ENCODE measurements around the gene ANO7. TPM values are rescaled to one million over a fixed set of nuclear protein-coding genes. Genes with fewer than 3 reads are reported as not detected.

The ANO7 gene
- total RNA-seq, 2 donors from 2014 or later = 0.99 to 1.6 TPM

DNA sequence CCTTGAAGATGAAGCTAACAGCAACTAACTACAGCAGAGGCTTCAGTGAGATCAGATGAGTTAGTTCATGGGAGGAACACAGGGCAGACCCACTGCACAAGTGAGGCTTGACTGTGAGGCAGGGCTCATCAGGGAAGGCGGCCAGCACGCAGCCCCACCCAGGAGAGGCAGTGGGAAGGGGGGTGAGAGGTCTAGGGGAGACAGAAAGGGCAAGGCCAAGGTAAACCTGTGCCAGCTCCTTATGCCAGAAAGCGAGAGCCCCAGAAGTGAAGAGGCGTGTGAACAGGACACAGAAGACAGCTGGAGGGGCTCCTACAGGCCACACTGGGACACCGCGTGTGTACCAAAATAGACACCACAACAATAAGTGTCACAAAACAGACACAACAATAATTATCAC lies 48.6 kb downstream of the ANO7 start:
- H3K4me1 ChIP-seq = no peaks in the 10 kb centered on the region
- no peak overlapping the region for H3K4me3 ChIP-seq
- WGBS, 2 donors = 90% methylated on average over 6 of the region's 6 CpGs
- no peak overlapping the region for H3K27ac ChIP-seq
- intact Hi-C loops (cut with DNase I) = no loop called here
- ATAC-seq (no peak), DNase-seq (no peak)
- H3K27me3 ChIP-seq = no peaks in the 10 kb centered on the region
- no peaks in the 10 kb centered on the region for H3K9me3 ChIP-seq
- no peak for TF ChIP-seq POLR2A (IDR thresholded peaks at IDR 0.05)
- peaks cover 47 to 87% of the 10 kb centered on the region in 2 donors for H3K36me3 ChIP-seq (replicated peaks in 1 of 2; ENCODE audit: insufficient read depth in 1 of 2, low read depth in 2 of 2)

DNA sequence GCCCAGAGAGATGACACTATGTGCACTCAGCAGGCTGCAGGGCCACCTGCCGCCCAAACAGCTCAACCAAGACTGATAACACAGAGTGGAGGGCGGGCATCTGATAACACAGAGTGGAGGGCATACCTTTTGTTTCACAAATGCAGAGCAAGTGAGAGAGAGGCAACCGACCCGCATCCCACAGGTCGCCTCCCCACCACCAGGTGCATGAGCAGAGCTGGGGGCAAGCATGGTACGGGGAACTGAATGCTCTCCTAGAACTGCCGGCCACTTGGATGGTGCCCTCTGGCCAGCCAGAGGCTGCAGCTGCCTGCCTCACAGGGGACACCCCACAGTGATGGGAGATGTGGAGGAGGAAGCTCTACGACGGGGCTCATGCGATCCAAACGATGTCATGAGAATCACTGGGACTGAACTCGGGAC lies 49.5 kb downstream of the ANO7 start:
- Histone ChIP-seq H3K27ac (no peak overlapping the region), H3K9me3 (no peaks in the 10 kb centered on the region), H3K27me3 (no peaks in the 10 kb centered on the region), H3K4me1 (no peaks in the 10 kb centered on the region), H3K36me3 (replicated peaks in 1 of 2; ENCODE audit: insufficient read depth in 1 of 2, low read depth in 2 of 2) (peaks cover 55 to 87% of the 10 kb centered on the region in 2 donors), H3K4me3 (no peak overlapping the region)
- WGBS, 2 donors = 78 to 88% methylated on average over 11 to 12 of the region's 12 CpGs
- ATAC-seq (no peak), DNase-seq (no peak)
- TF ChIP-seq, protein P1, sequence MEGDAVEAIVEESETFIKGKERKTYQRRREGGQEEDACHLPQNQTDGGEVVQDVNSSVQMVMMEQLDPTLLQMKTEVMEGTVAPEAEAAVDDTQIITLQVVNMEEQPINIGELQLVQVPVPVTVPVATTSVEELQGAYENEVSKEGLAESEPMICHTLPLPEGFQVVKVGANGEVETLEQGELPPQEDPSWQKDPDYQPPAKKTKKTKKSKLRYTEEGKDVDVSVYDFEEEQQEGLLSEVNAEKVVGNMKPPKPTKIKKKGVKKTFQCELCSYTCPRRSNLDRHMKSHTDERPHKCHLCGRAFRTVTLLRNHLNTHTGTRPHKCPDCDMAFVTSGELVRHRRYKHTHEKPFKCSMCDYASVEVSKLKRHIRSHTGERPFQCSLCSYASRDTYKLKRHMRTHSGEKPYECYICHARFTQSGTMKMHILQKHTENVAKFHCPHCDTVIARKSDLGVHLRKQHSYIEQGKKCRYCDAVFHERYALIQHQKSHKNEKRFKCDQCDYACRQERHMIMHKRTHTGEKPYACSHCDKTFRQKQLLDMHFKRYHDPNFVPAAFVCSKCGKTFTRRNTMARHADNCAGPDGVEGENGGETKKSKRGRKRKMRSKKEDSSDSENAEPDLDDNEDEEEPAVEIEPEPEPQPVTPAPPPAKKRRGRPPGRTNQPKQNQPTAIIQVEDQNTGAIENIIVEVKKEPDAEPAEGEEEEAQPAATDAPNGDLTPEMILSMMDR (IDR thresholded peaks at IDR 0.05) = no peak
- no peak for TF ChIP-seq POLR2A (IDR thresholded peaks at IDR 0.05)
- intact Hi-C loops (cut with DNase I) = no loop called here

DNA sequence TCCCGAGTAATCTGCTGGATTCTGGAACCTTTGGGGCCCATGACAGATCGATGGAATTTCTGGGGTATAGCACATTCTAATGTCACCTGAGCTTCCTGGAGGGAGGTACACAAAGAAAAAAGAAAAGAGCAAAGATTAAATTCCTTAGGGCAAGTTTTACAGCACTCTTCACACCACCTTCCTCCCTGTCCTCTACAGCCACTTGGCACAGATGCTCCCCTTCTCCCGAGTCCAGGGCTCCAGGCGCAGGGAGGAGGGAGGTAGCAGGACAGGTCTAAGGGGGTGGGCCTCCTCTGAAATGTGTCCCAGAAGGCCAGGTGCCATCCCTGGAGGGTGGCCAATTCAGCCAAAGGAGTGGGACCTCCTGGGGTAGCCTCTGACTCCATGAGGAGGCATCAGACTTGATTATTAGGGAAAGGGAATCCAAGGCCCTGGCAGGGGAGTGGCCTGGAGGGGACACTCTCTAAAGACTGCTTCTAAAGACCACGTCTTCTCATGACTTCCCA lies 50.3 kb downstream of the ANO7 start:
- TF ChIP-seq, protein P1 (IDR thresholded peaks at IDR 0.05) = no peak
- 72 to 82% methylated on average over 5 of the region's 5 CpGs for WGBS, 2 donors

DNA sequence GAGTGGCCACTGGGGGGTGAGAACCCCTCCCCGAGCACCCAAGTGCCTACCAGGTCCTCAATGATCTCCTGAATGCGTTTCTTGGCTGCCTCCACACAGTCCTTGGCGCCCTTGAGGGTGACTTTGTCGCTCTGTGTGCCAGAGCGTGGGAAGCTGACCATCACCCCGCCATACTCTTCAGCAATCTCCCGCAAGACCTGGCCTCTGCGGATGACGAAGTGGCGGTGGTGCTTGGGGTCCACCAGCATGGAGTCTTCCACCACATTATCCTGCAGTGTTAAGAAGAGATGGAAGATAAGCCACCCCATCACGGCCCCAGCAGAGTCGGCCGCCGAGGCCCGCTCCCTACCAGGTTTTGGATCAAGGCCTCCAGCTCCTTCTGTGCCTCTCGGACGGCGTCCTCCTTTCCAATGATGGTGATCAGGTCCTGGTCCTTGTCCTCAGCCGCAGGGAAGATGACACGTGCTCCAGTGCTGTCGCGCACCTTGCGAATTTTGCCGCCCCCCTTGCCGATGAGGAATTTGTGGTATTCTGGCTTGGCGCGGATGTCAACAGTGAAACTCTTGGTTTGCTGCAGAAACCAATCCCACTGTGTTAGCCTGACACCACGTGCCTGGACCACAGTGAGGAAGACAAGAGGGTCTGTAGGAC lies 51.2 kb downstream of the ANO7 start:
- no peaks in the 10 kb centered on the region for H3K9me3 ChIP-seq
- no peak overlapping the region for H3K27ac ChIP-seq
- intact Hi-C loops (cut with DNase I) = no loop called here
- no peak for ATAC-seq
- TF ChIP-seq, protein P1 (IDR thresholded peaks at IDR 0.05) = no peak
- TF ChIP-seq POLR2A (IDR thresholded peaks at IDR 0.05) = no peak
- H3K36me3 ChIP-seq (replicated peaks in 1 of 2; ENCODE audit: insufficient read depth in 1 of 2, low read depth in 2 of 2) = peaks cover 54 to 84% of the 10 kb centered on the region in 2 donors
- H3K27me3 ChIP-seq = no peaks in the 10 kb centered on the region
- H3K4me1 ChIP-seq = no peaks in the 10 kb centered on the region
- WGBS, 2 donors = 85 to 88% methylated on average over 13 to 28 of the region's 28 CpGs
- no peak overlapping the region for H3K4me3 ChIP-seq
- DNase-seq = no peak

More for the DNA sequence above, 50.3 kb downstream of the ANO7 start:
- intact Hi-C loops (cut with DNase I) = no loop called here
- ATAC-seq (no peak), DNase-seq (no peak)
- Histone ChIP-seq H3K9me3 (no peaks in the 10 kb centered on the region), H3K4me3 (no peak overlapping the region), H3K36me3 (replicated peaks in 1 of 2; ENCODE audit: insufficient read depth in 1 of 2, low read depth in 2 of 2) (peaks cover 63 to 86% of the 10 kb centered on the region in 2 donors), H3K27ac (no peak overlapping the region), H3K27me3 (no peaks in the 10 kb centered on the region), H3K4me1 (no peaks in the 10 kb centered on the region)

DNA sequence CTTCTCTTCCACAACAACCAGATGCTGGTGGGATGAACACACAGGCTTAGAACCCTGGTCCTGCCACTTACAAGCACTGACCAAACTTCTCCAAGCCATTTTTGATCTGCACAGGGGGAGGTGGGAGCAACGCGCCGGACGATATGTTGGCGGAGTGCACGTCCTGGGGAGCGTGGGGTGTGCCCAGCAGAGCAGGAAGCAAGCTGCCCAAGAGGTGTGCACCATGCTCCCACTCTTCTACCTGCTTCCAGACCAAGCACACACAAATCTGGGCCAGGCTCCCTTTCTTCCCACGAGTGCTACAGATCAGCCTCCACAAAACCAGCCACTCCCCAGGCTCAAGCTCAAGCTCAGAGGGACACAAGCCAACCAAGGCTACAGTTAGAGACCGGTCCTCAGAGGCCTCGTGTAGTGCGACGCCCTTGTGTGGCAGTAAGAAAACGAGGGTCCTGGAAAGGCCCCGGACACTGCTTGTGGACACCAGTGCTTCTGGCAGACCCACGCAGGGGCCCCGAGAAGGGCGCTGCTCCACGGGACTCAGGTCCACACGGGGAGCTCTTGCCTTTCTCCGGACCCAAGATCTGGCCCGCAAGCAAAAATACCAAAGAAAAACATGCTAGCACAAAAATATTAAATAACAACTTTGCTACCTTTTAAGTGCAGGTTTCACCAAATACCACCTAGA lies 52.0 kb downstream of the ANO7 start:
- Histone ChIP-seq H3K9me3 (no peaks in the 10 kb centered on the region), H3K36me3 (replicated peaks in 1 of 2; ENCODE audit: insufficient read depth in 1 of 2, low read depth in 2 of 2) (peaks cover 50 to 83% of the 10 kb centered on the region in 2 donors), H3K27me3 (no peaks in the 10 kb centered on the region), H3K4me1 (no peaks in the 10 kb centered on the region), H3K27ac (no peak overlapping the region), H3K4me3 (no peak overlapping the region)
- ATAC-seq (no peak), DNase-seq (no peak)
- intact Hi-C loops (cut with DNase I) = no loop called here
- WGBS, 2 donors = 88 to 90% methylated on average over 16 to 21 of the region's 21 CpGs
- TF ChIP-seq, protein P1 (IDR thresholded peaks at IDR 0.05) = no peak
- no peak for TF ChIP-seq POLR2A (IDR thresholded peaks at IDR 0.05)
